Smooth muscle cell (in vitro differentiated cells): ENCODE data around the gene CTR9. TPM values are rescaled to one million over a fixed set of nuclear protein-coding genes. Genes with fewer than 3 reads are reported as not detected.

Experiments
- DNase-seq: peaks from one replicate; lab custom pipeline; 2025; ENCODE audit not compliant: unreplicated experiment; lab: John Stamatoyannopoulos, UW
- H2AFZ ChIP-seq: fragments of 200-600 bp; sonication (generic); 2 replicates; pipeline ENCODE4 v1.6.0; 2016; ENCODE audit warnings: antibody characterized with exemption, low read depth, mild to moderate bottlenecking
- H3F3A ChIP-seq: fragments of 200-600 bp; sonication (generic); 2 replicates; pipeline ENCODE4 v1.6.0; 2017; ENCODE audit warnings: antibody characterized with exemption, low read depth
- H3K27ac ChIP-seq: fragments of 200-600 bp; sonication (generic); 2 replicates; pipeline ENCODE4 v1.5.1; 2016; ENCODE audit warnings: low read depth, mild to moderate bottlenecking
- H3K27me3 ChIP-seq: fragments of 200-600 bp; sonication (generic); 2 replicates; pipeline ENCODE4 v1.6.1; 2016; ENCODE audit warnings: low read depth, mild to moderate bottlenecking
- H3K36me3 ChIP-seq: fragments of 200-600 bp; sonication (generic); 2 replicates; pipeline ENCODE4 v1.5.1; 2016; ENCODE audit warnings: low read depth
- H3K4me1 ChIP-seq: fragments of 200-600 bp; sonication (generic); 2 replicates; pipeline ENCODE4 v1.5.1; 2016; ENCODE audit warnings: low read depth
- H3K4me2 ChIP-seq: fragments of 200-600 bp; sonication (generic); 2 replicates; pipeline ENCODE4 v1.6.0; 2016; ENCODE audit warnings: mild to moderate bottlenecking
- H3K4me3 ChIP-seq: fragments of 200-600 bp; sonication (generic); 2 replicates; pipeline ENCODE4 v1.5.1; 2016; ENCODE audit warnings: mild to moderate bottlenecking
- H3K79me2 ChIP-seq: fragments of 200-600 bp; sonication (generic); 2 replicates; pipeline ENCODE4 v1.6.0; 2016; ENCODE audit warnings: low read depth, mild to moderate bottlenecking
- H3K9ac ChIP-seq: fragments of 200-600 bp; sonication (generic); 2 replicates; pipeline ENCODE4 v1.6.0; 2016; ENCODE audit warnings: low read depth
- H3K9me3 ChIP-seq: fragments of 200-600 bp; sonication (generic); replicated peaks from 2 replicates; pipeline ENCODE4 v1.5.1; 2016; ENCODE audit warnings: low read depth
- H4K20me1 ChIP-seq: fragments of 200-600 bp; sonication (generic); 2 replicates; pipeline ENCODE4 v1.6.0; 2016; ENCODE audit warnings: low read depth
- CTCF ChIP-seq: fragments of 200-600 bp; sonication (generic); IDR thresholded peaks from 2 replicates; pipeline ENCODE4 v1.5.1; 2017; ENCODE audit warnings: borderline replicate concordance, mild to moderate bottlenecking, antibody characterized with exemption; ENCODE audit not compliant: insufficient read depth, poor library complexity, severe bottlenecking
- WGBS: methylation state at CpG from one replicate; pipeline ENCODE4 v1.1.7; 2016; ENCODE audit warnings: low lambda C conversion rate; 5-methylcytosine and 5-hydroxymethylcytosine counted together
- polyA plus RNA-seq: library from polyadenylated mRNA; unstranded; fragments of >200 nt; fragmentation: Nextera tagmentation; extraction: Ambion mirVana; gene quantifications from 2 replicates; pipeline ENCODE4 v1.2.1, GENCODE V29; 2016
- total RNA-seq: library from RNA; depleted of rRNA; stranded (reverse); fragments of >200 nt; gene quantifications from 2 replicates; pipeline ENCODE4 v1.2.3, GENCODE V29; 2014

Gene CTR9
- total and polyA plus RNA-seq, 2 experiments from 2014 or later: 25.1 to 27.5 TPM

- no peak for DNase-seq
- no peaks in the 10 kb centered on the region for H3F3A ChIP-seq
- H3K9ac ChIP-seq: no peak overlapping the region
- H3K36me3 ChIP-seq: no peaks in the 10 kb centered on the region
- TF ChIP-seq CTCF: no peak
- H3K27ac ChIP-seq: no peak overlapping the region
- no peaks in the 10 kb centered on the region for H3K4me1 ChIP-seq
- no peak overlapping the region for H3K4me3 ChIP-seq
- 75% methylated on average over 2 of the region's 2 CpGs for WGBS
- H3K4me2 ChIP-seq: no peak overlapping the region
- H2AFZ ChIP-seq: no peak overlapping the region
- no peaks in the 10 kb centered on the region for H4K20me1 ChIP-seq
- no peaks in the 10 kb centered on the region for H3K9me3 ChIP-seq
- no peaks in the 10 kb centered on the region for H3K79me2 ChIP-seq
- no peaks in the 10 kb centered on the region for H3K27me3 ChIP-seq
These were observed 72.1 kb downstream of the CTR9 start for GRCh38 chr11:10823152-10823579.

GRCh38 chr11:10824888-10825287, 73.8 kb downstream of the CTR9 start:
- H3K27ac ChIP-seq: no peak overlapping the region
- no peak overlapping the region for H2AFZ ChIP-seq
- no peaks in the 10 kb centered on the region for H3K79me2 ChIP-seq
- no peaks in the 10 kb centered on the region for H3K9me3 ChIP-seq
- H3K4me3 ChIP-seq: no peak overlapping the region
- no peaks in the 10 kb centered on the region for H3K27me3 ChIP-seq
- TF ChIP-seq CTCF: no peak
- no peak overlapping the region for H3K4me2 ChIP-seq
- H3K4me1 ChIP-seq: no peaks in the 10 kb centered on the region
- 85% methylated on average over 3 of the region's 3 CpGs for WGBS
- no peaks in the 10 kb centered on the region for H4K20me1 ChIP-seq
- H3K36me3 ChIP-seq: no peaks in the 10 kb centered on the region
- DNase-seq: no peak
- no peaks in the 10 kb centered on the region for H3F3A ChIP-seq
- no peak overlapping the region for H3K9ac ChIP-seq

- Histone ChIP-seq H3K9ac (no peak overlapping the region), H3F3A (no peaks in the 10 kb centered on the region), H2AFZ (no peak overlapping the region), H3K4me3 (no peak overlapping the region), H3K9me3 (no peaks in the 10 kb centered on the region), H3K27me3 (no peaks in the 10 kb centered on the region), H3K4me1 (no peaks in the 10 kb centered on the region), H3K36me3 (no peaks in the 10 kb centered on the region), H3K27ac (no peak overlapping the region), H3K79me2 (no peaks in the 10 kb centered on the region), H4K20me1 (no peaks in the 10 kb centered on the region), H3K4me2 (no peak overlapping the region)
- no peak for DNase-seq
- no peak for TF ChIP-seq CTCF
- WGBS: 75% methylated on average over 2 of the region's 2 CpGs
These were observed 77.4 kb downstream of the CTR9 start for GRCh38 chr11:10828402-10828801.

- Histone ChIP-seq H3K4me3 (no peak overlapping the region), H3K36me3 (no peaks in the 10 kb centered on the region), H3K9ac (no peak overlapping the region), H3K79me2 (no peaks in the 10 kb centered on the region), H4K20me1 (no peaks in the 10 kb centered on the region), H3K27me3 (no peaks in the 10 kb centered on the region), H3K4me2 (no peak overlapping the region), H3K4me1 (no peaks in the 10 kb centered on the region), H3K27ac (no peak overlapping the region), H3F3A (no peaks in the 10 kb centered on the region), H2AFZ (no peak overlapping the region), H3K9me3 (no peaks in the 10 kb centered on the region)
- TF ChIP-seq CTCF: no peak
- 85% methylated on average over 4 of the region's 4 CpGs for WGBS
- no peak for DNase-seq
These were observed 78.1 kb downstream of the CTR9 start for GRCh38 chr11:10829139-10829538.
